GM15510 (cell line): ENCODE results near the gene FIGNL2.

Experiments
- POLR2A ChIP-seq: IDR thresholded peaks from 3 replicates; pipeline ENCODE4 v1.6.1; 2011; ENCODE audit warnings: borderline replicate concordance; ENCODE audit not compliant: insufficient read length; ENCODE audit errors: extremely low read depth

The FIGNL2 gene

GRCh38 chr12:51848326-51848727 lies at the start of gene FIGNL2:
FIGNL2 (minus strand) TSS chr12:51848718; CDS start chr12:51822413, 26,305 bp downstream.
- no peak for TF ChIP-seq POLR2A

- TF ChIP-seq POLR2A = no peak
These were observed 48.7 kb upstream of the FIGNL2 start for GRCh38 chr12:51897181-51897580.

- no peak for TF ChIP-seq POLR2A
These were observed 47.7 kb upstream of the FIGNL2 start for GRCh38 chr12:51896236-51896635.

GRCh38 chr12:51895378-51896135 lies 47.0 kb upstream of the FIGNL2 start:
- no peak for TF ChIP-seq POLR2A

- no peak for TF ChIP-seq POLR2A
These were observed 45.3 kb upstream of the FIGNL2 start for GRCh38 chr12:51893786-51894185.

- TF ChIP-seq POLR2A = no peak
These were observed 43.3 kb upstream of the FIGNL2 start for GRCh38 chr12:51891843-51892242.

GRCh38 chr12:51890511-51891171 lies 42.1 kb upstream of the FIGNL2 start:
- TF ChIP-seq POLR2A = no peak

GRCh38 chr12:51890133-51890464 lies 41.6 kb upstream of the FIGNL2 start:
- no peak for TF ChIP-seq POLR2A

GRCh38 chr12:51889216-51890132 lies 41.0 kb upstream of the FIGNL2 start:
- no peak for TF ChIP-seq POLR2A

- TF ChIP-seq POLR2A = no peak
These were observed 40.0 kb upstream of the FIGNL2 start for GRCh38 chr12:51888316-51889215.

- no peak for TF ChIP-seq POLR2A
These were observed 39.2 kb upstream of the FIGNL2 start, which contains the start of gene ANKRD33 for GRCh38 chr12:51887476-51888315. ANKRD33 (plus strand) TSS chr12:51888103; CDS start chr12:51888187, 84 bp downstream.

GRCh38 chr12:51886021-51886710 lies 37.6 kb upstream of the FIGNL2 start:
- TF ChIP-seq POLR2A = no peak

- TF ChIP-seq POLR2A = no peak
These were observed 36.2 kb upstream of the FIGNL2 start for GRCh38 chr12:51884676-51885229.
